Tibial nerve (tissue), 4 donors: Measurements from ENCODE around the gene SLC2A9. TPM values are rescaled to one million over a fixed set of nuclear protein-coding genes. Genes with fewer than 3 reads are reported as not detected.

Source experiments
- DNase-seq, 2 donors: peaks; one replicate each; pipeline ENCODE4 v3.0.0-alpha.2; 2019; ENCODE audit warnings: low spot score in 2 of 2
- H3K27ac ChIP-seq, 4 donors: fragments of 200-600 bp; sonication (generic) in 3 of 4; one replicate each; pipeline ENCODE4 v1.5.1; 2017 to 2019; ENCODE audit warnings: mild to moderate bottlenecking in 1 of 4
- H3K27me3 ChIP-seq, 2 donors: fragments of 200-600 bp; sonication (generic) in 1 of 2; one replicate each; pipeline versions ENCODE4 v1.5.1 to v1.6.0; 2017 to 2019
- H3K36me3 ChIP-seq, 3 donors: fragments of 200-600 bp; sonication (generic); one replicate each; pipeline ENCODE4 v1.5.1; 2018 to 2019
- H3K4me1 ChIP-seq, 4 donors: fragments of 200-600 bp; sonication (generic) in 3 of 4; one replicate each; pipeline ENCODE4 v1.5.1; 2017 to 2019
- H3K4me3 ChIP-seq, 4 donors: fragments of 200-600 bp; sonication (generic) in 3 of 4; one replicate each; pipeline ENCODE4 v1.5.1; 2017 to 2019; ENCODE audit warnings: mild to moderate bottlenecking in 1 of 4, moderate library complexity in 1 of 4
- H3K9me3 ChIP-seq, 4 donors: fragments of 200-600 bp; sonication (generic) in 3 of 4; one replicate each; pipeline ENCODE4 v1.5.1; 2017 to 2019
- CTCF ChIP-seq, 5 experiments: fragments of 200-600 bp in 3 of 5; fragments of 450-650 bp in 2 of 5; sonication (generic) in 3 of 5; IDR thresholded peaks; one replicate each; pipeline ENCODE4 v1.5.1; 2016 to 2019; ENCODE audit warnings: antibody characterized with exemption in 5 of 5, mild to moderate bottlenecking in 3 of 5, moderate library complexity in 2 of 5
- EP300 ChIP-seq, 2 donors: sonication (generic); formaldehyde crosslinking; IDR thresholded peaks; one replicate each; pipeline ENCODE4 v1.6.1; 2017; ENCODE audit warnings: antibody characterized with exemption in 2 of 2, mild to moderate bottlenecking in 1 of 2
- POLR2A ChIP-seq, 2 donors: fragments of 450-650 bp; IDR thresholded peaks; one replicate each; pipeline ENCODE4 v1.6.1; 2017; ENCODE audit warnings: antibody characterized with exemption in 2 of 2, mild to moderate bottlenecking in 2 of 2, moderate library complexity in 2 of 2
- WGBS, 2 donors: methylation state at CpG; one replicate each; pipeline ENCODE4 v1.1.5; 2018; 5-methylcytosine and 5-hydroxymethylcytosine counted together
- total RNA-seq, 4 donors: library from RNA; depleted of rRNA; stranded (reverse); fragments of >200 nt; gene quantifications; one replicate each; pipeline ENCODE4 v1.1.0, GENCODE V29; 2016

The SLC2A9 gene
- total RNA-seq, 4 donors from 2014 or later: 2.7 to 10.7 (median 6.0) TPM

DNA sequence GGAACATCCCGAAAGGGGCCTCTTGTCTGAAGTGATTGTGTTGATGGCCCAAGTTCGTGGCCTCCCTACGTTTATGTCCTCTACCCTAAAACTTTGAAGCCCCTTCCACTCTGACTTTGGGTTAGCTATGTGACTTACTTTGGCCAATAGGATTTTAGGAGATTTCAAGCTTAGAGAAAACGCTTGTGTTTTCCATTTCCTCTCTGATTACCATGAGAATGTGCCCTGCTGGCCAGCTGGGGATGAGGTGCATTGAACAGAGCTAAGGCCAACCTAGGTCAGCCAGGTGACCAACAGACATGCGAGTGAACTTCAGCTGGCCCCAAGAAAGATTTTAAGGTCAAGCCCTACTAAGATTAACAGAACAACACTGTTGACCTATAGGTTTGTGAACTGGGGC, 82.4 kb downstream of the SLC2A9 start:
- no peaks in the 10 kb centered on the region for H3K4me1 ChIP-seq
- H3K27me3 ChIP-seq: no peaks in the 10 kb centered on the region
- H3K36me3 ChIP-seq: peaks cover 0 to 8% (median 0%) of the 10 kb centered on the region in 3 donors
- H3K4me3 ChIP-seq: no peak overlapping the region
- DNase-seq: no peak
- no peak overlapping the region for H3K27ac ChIP-seq
- TF ChIP-seq POLR2A (IDR thresholded peaks at IDR 0.05) (no peak), EP300 (IDR thresholded peaks at IDR 0.05) (no peak), CTCF (IDR thresholded peaks at IDR 0.05) (no peak)
- WGBS, 2 donors: 65 to 71% methylated on average over 5 of the region's 5 CpGs
- H3K9me3 ChIP-seq: no peaks in the 10 kb centered on the region

DNA sequence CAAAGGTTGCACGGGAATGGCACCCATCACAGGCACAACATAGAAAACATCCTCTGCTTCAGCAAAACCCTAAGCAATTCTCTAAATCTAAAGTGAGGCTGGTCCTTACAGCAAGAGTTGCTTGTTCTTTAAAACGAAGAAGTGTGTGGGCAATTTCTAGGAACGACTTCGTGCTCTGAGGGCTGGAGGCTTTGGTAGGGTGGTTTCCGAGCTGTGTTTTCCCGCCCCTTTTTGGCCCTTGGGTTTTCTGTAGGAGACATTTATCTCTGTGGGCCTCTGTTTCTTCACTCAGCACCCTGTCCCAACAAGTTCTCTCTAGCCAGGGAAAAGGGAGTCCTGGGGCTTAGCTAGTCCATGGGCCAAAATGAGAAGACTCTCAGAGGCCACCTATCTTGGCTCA, 84.2 kb downstream of the SLC2A9 start:
- H3K4me1 ChIP-seq: no peaks in the 10 kb centered on the region
- H3K9me3 ChIP-seq: no peaks in the 10 kb centered on the region
- no peak for DNase-seq
- TF ChIP-seq CTCF (IDR thresholded peaks at IDR 0.05) (no peak), POLR2A (IDR thresholded peaks at IDR 0.05) (no peak), EP300 (IDR thresholded peaks at IDR 0.05) (no peak)
- no peak overlapping the region for H3K4me3 ChIP-seq
- peaks cover 0 to 7% (median 0%) of the 10 kb centered on the region in 3 donors for H3K36me3 ChIP-seq
- no peak overlapping the region for H3K27ac ChIP-seq
- WGBS, 2 donors: 77 to 82% methylated on average over 6 of the region's 6 CpGs
- no peaks in the 10 kb centered on the region for H3K27me3 ChIP-seq

DNA sequence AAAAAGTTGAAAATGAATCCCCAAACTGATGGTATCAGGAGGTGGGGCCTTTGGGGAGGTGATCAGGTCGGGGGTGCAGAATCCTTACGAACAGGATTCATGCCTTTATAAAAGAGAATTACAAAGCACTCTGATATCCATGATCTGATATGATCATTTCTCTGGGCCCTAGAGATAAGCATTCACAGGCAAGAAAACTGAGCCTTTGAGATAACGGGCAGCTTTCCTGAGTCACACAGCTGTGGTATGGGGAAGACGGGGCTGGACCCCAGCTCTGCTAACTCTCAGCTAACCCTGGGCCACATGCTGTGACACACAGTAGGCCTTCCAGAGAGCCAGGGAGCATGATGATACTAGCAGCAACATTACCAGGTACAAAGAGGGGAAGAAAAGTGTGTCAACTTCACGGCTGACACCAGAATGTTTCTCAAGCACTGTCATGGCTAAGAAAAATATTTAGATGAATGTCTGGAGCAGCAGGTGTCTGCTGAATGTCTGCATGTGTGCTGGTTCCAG, 85.1 kb downstream of the SLC2A9 start:
- no peak for DNase-seq
- Histone ChIP-seq H3K4me3 (no peak overlapping the region), H3K27ac (no peak overlapping the region), H3K9me3 (no peaks in the 10 kb centered on the region), H3K4me1 (no peaks in the 10 kb centered on the region), H3K27me3 (no peaks in the 10 kb centered on the region), H3K36me3 (no peaks in the 10 kb centered on the region)
- 77 to 83% methylated on average over 5 of the region's 5 CpGs for WGBS, 2 donors
- TF ChIP-seq EP300 (IDR thresholded peaks at IDR 0.05) (no peak), CTCF (IDR thresholded peaks at IDR 0.05) (no peak), POLR2A (IDR thresholded peaks at IDR 0.05) (no peak)

- no peak for DNase-seq
Measured at GRCh38 chr4:9933956-9934355, 87.3 kb downstream of the SLC2A9 start.

DNA sequence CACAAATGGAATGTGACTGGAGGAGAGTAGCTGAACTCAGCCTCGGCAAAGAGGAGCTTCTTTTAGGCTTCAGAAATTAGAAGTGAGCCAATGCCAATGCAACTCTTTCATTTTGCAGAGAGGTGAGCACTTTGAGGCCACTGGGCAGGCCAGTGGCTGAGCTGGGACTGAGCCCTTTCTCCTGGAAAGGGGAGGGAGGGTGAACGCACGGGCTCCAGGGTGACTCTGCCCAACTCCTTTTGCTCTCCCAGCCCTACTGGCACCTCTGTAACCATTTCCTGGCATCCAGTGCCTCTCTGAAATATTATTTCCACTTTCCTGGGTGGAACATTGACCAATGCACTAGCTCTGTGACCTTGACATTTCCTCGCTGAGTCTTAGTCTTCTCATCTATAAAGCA, 88.1 kb downstream of the SLC2A9 start:
- no peak for TF ChIP-seq CTCF (IDR thresholded peaks at IDR 0.05)
- no peak for TF ChIP-seq EP300 (IDR thresholded peaks at IDR 0.05)
- no peak for TF ChIP-seq POLR2A (IDR thresholded peaks at IDR 0.05)
- 89 to 90% methylated on average over 4 of the region's 4 CpGs for WGBS, 2 donors

More at GRCh38 chr4:9933956-9934355, 87.3 kb downstream of the SLC2A9 start:
- Histone ChIP-seq H3K4me3 (no peak overlapping the region), H3K9me3 (no peaks in the 10 kb centered on the region), H3K27ac (no peak overlapping the region), H3K4me1 (no peaks in the 10 kb centered on the region), H3K36me3 (no peaks in the 10 kb centered on the region), H3K27me3 (no peaks in the 10 kb centered on the region)
- WGBS, 2 donors: 100% methylated on average over 1 of the region's 1 CpG
- TF ChIP-seq POLR2A (IDR thresholded peaks at IDR 0.05): no peak
- TF ChIP-seq EP300 (IDR thresholded peaks at IDR 0.05): no peak
- TF ChIP-seq CTCF (IDR thresholded peaks at IDR 0.05): no peak

More for the DNA sequence above, 88.1 kb downstream of the SLC2A9 start:
- Histone ChIP-seq H3K4me3 (no peak overlapping the region), H3K9me3 (no peaks in the 10 kb centered on the region), H3K27me3 (no peaks in the 10 kb centered on the region), H3K27ac (no peak overlapping the region), H3K4me1 (no peaks in the 10 kb centered on the region), H3K36me3 (no peaks in the 10 kb centered on the region)
- DNase-seq: no peak
